Measurements from ENCODE around the gene SPATS2.
"Not testable (repeated sequence)": the region's sequence is repeated elsewhere in the genome, so short reads cannot be mapped to it uniquely, and the experiment has no call there.

The SPATS2 gene

GRCh38 chr12:49525942-49526341 is 158.7 kb downstream of the SPATS2 start:
- no peak for DNase-seq

- DNase-seq: peak; percentile 49
These were observed 160.3 kb downstream of the SPATS2 start for GRCh38 chr12:49527361-49528130.

- no peak for DNase-seq
These were observed 162.2 kb downstream of the SPATS2 start for GRCh38 chr12:49529414-49529813.

- no peak for DNase-seq
These were observed 164.5 kb downstream of the SPATS2 start for GRCh38 chr12:49531745-49532144.

- DNase-seq: no peak
These were observed 166.1 kb downstream of the SPATS2 start for GRCh38 chr12:49533331-49533730.

- DNase-seq: not testable (repeated sequence)
These were observed 166.9 kb downstream of the SPATS2 start for GRCh38 chr12:49534122-49534521.

GRCh38 chr12:49534731-49535278 is 167.5 kb downstream of the SPATS2 start:
- peak; percentile 46 for DNase-seq

- DNase-seq: no peak
These were observed 168.8 kb downstream of the SPATS2 start for GRCh38 chr12:49535921-49536525.

GRCh38 chr12:49536526-49537071 is 169.3 kb downstream of the SPATS2 start:
- no peak for DNase-seq

GRCh38 chr12:49537231-49537751 is 170.0 kb downstream of the SPATS2 start:
- DNase-seq: peak; percentile 81

GRCh38 chr12:49537752-49538509 is 170.7 kb downstream of the SPATS2 start:
- peak; percentile 68 for DNase-seq

- DNase-seq: peak; percentile 96
These were observed 171.5 kb downstream of the SPATS2 start, which contains the start of gene KCNH3 for GRCh38 chr12:49538510-49539403. Gene KCNH3, plus strand, starts transcription at chr12:49539030. Its CDS starts 387 bp downstream, at chr12:49539417.

GRCh38 chr12:49539406-49540228 is 172.4 kb downstream of the SPATS2 start:
- peak; percentile 57 for DNase-seq

GRCh38 chr12:49540229-49541139 is 173.2 kb downstream of the SPATS2 start:
- no peak for DNase-seq

GRCh38 chr12:49541140-49541861 is 174.0 kb downstream of the SPATS2 start:
- DNase-seq: no peak

GRCh38 chr12:49541911-49542505 is 174.7 kb downstream of the SPATS2 start:
- no peak for DNase-seq

GRCh38 chr12:49542592-49543160 is 175.4 kb downstream of the SPATS2 start:
- DNase-seq: peak; percentile 75

Measured in NCI-H82 (cell line).